Loucy (cell line): ENCODE results near the gene ABCB9.

Experiments
- EZH2phosphoT487 ChIP-seq: fragments of 200-600 bp; IDR thresholded peaks from 2 replicates; pipeline ENCODE4 v1.6.1; 2018; ENCODE audit warnings: antibody characterized with exemption, mild to moderate bottlenecking, moderate library complexity, borderline replicate concordance
- TF ChIP-seq, protein P1 (sequence below): fragments of 200-600 bp; sonication (generic); conservative IDR thresholded peaks from 2 replicates; pipeline ENCODE4 v1.5.1; 2014; ENCODE audit warnings: mild to moderate bottlenecking, antibody characterized with exemption, low read length

DNA sequence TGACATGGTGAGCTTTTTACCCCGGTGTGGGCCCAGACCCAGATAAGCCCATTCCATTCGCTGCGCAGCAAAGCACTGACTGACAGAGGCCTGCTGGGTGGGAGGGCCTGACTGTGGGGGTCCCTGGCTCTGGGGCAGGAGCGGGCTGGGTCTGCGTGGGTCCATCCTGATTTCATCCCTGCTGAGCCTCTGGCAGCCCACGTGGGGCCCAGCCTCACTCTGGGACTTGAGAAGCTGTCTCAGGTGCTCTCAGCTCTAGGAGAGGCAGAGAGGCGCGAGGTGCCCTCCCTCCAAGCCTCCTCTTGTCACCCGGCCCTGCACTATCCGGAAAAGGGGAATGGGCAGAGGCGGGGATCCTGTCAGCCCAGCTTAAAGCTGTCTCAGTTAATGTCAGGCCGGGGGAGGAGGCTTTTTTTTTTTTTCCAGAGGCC lies 927 bp downstream of the ABCB9 start:
- TF ChIP-seq, protein P1, sequence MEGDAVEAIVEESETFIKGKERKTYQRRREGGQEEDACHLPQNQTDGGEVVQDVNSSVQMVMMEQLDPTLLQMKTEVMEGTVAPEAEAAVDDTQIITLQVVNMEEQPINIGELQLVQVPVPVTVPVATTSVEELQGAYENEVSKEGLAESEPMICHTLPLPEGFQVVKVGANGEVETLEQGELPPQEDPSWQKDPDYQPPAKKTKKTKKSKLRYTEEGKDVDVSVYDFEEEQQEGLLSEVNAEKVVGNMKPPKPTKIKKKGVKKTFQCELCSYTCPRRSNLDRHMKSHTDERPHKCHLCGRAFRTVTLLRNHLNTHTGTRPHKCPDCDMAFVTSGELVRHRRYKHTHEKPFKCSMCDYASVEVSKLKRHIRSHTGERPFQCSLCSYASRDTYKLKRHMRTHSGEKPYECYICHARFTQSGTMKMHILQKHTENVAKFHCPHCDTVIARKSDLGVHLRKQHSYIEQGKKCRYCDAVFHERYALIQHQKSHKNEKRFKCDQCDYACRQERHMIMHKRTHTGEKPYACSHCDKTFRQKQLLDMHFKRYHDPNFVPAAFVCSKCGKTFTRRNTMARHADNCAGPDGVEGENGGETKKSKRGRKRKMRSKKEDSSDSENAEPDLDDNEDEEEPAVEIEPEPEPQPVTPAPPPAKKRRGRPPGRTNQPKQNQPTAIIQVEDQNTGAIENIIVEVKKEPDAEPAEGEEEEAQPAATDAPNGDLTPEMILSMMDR: no peak
- no peak for TF ChIP-seq EZH2phosphoT487
